ENCODE results near the gene POU2AF3.

DNA sequence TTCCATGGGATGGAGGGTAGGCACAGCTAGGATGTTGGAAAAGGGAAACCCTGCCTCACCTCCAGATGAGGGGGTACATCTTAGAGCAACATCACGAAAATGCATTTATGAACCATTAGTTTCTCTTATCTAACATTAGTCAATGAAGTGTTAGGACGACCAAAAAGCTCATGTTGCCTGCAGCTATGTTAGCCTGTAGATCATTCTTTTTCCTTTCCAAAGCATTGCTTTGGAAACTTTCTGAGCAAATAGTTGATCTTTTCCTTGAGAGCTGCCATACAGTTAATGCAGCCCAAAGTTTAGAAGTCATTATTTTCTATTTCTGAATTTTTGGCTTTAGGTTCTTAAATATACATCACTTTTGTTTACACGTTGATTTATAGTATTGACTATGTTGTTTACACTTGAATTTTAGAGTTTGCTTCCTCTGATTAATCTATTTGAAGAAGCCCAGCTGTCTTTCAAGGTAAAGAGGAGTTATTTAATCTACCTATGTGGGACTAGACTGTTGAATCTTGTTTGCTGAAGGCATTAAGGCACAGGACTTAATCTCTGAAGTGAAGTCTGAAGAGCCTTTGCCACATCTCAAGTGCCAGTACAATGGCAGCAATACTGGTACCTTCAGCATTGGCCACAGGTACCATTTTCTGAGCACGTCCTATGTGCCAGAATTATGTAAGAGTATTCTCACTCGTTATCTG, 11.0 kb downstream of the POU2AF3 start:
- no peak for TF ChIP-seq CTCF (IDR thresholded peaks at IDR 0.05)
- TF ChIP-seq ZFX (IDR thresholded peaks at IDR 0.05; ENCODE audit: borderline replicate concordance): no peak

All from 22Rv1 (cell line).